NCI-H69 (cell line): ENCODE data around the gene GRB7.
A peak's percentile ranks its signal among the peaks of the same experiment; 100 is the strongest.
"Not testable (repeated sequence)": the region's sequence is repeated elsewhere in the genome, so short reads cannot be mapped to it uniquely, and the experiment has no call there.

Experiments used
- DNase-seq: peaks from one replicate; lab custom pipeline; 2025; lab: John Stamatoyannopoulos, UW

Gene GRB7

GRCh38 chr17:39709319-39709997, 28.3 kb upstream of the GRB7 start:
- no peak for DNase-seq

- peak; percentile 12 for DNase-seq
Measured at GRCh38 chr17:39709998-39710964, 27.5 kb upstream of the GRB7 start.

GRCh38 chr17:39711071-39711470, 26.7 kb upstream of the GRB7 start:
- DNase-seq = not testable (repeated sequence)

- no peak for DNase-seq
Measured at GRCh38 chr17:39711851-39712250, 25.9 kb upstream of the GRB7 start.

GRCh38 chr17:39714234-39714633, 23.5 kb upstream of the GRB7 start:
- no peak for DNase-seq

- DNase-seq = no peak
Measured at GRCh38 chr17:39715375-39716072, 22.2 kb upstream of the GRB7 start.

GRCh38 chr17:39716073-39716818, 21.5 kb upstream of the GRB7 start:
- DNase-seq = no peak

GRCh38 chr17:39716879-39717536, 20.7 kb upstream of the GRB7 start:
- no peak for DNase-seq

- no peak for DNase-seq
Measured at GRCh38 chr17:39717660-39718059, 20.1 kb upstream of the GRB7 start.

- no peak for DNase-seq
Measured at GRCh38 chr17:39719563-39720355, 18.0 kb upstream of the GRB7 start.

- no peak for DNase-seq
Measured at GRCh38 chr17:39722104-39722503, 15.6 kb upstream of the GRB7 start.

- no peak for DNase-seq
Measured at GRCh38 chr17:39722965-39723848, 14.5 kb upstream of the GRB7 start.

- DNase-seq = no peak
Measured at GRCh38 chr17:39724731-39725130, 13.0 kb upstream of the GRB7 start.

- DNase-seq = not testable (repeated sequence)
Measured at GRCh38 chr17:39725923-39726322, 11.8 kb upstream of the GRB7 start.

- DNase-seq = no peak
Measured at GRCh38 chr17:39726617-39727016, 11.1 kb upstream of the GRB7 start.

GRCh38 chr17:39727556-39727955, 10.2 kb upstream of the GRB7 start:
- DNase-seq = no peak

GRCh38 chr17:39729280-39729851, 8.4 kb upstream of the GRB7 start:
- no peak for DNase-seq

- peak; percentile 87 for DNase-seq
Measured at GRCh38 chr17:39730095-39730921, 7.4 kb upstream of the GRB7 start, which contains the start of gene MIEN1. TSS of gene MIEN1 (minus strand) at chr17:39730532. CDS start at chr17:39730495, 37 bp downstream.
